ENCODE measurements around the gene BBX. TPM values are rescaled to one million over a fixed set of nuclear protein-coding genes. Genes with fewer than 3 reads are reported as not detected.

Gene BBX
- total RNA-seq, 4 donors from 2014 or later: 33.0 to 46.3 (median 36.7) TPM

DNA sequence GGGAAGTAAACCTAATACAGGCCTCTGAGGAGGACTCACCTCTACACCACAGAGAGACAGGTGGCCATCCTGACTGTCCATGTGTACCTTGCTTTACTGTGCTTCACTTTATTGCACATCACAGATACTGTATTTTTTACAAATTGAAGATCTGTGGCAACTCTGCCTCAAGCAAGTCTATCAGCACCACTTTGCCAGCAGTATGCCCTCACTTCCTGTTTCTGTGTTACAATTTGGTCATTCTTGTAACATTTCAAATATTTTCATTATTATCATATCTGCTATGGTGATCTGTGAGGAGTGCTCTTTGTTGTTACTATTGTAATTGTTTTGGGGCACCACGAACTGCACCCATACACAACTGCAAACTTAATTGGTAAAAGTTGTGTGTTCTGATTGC is 78.0 kb downstream of the BBX start:
- H3K4me3 ChIP-seq: no peak overlapping the region
- no peaks in the 10 kb centered on the region for H3K36me3 ChIP-seq
- no peak for DNase-seq
- H3K4me1 ChIP-seq: peaks cover 0 to 16% (median 4%) of the 10 kb centered on the region in 4 donors
- H3K9me3 ChIP-seq: no peaks in the 10 kb centered on the region
- no peak overlapping the region for H3K27ac ChIP-seq
- H3K27me3 ChIP-seq: no peaks in the 10 kb centered on the region
- TF ChIP-seq POLR2A (IDR thresholded peaks at IDR 0.05): no peak

DNA sequence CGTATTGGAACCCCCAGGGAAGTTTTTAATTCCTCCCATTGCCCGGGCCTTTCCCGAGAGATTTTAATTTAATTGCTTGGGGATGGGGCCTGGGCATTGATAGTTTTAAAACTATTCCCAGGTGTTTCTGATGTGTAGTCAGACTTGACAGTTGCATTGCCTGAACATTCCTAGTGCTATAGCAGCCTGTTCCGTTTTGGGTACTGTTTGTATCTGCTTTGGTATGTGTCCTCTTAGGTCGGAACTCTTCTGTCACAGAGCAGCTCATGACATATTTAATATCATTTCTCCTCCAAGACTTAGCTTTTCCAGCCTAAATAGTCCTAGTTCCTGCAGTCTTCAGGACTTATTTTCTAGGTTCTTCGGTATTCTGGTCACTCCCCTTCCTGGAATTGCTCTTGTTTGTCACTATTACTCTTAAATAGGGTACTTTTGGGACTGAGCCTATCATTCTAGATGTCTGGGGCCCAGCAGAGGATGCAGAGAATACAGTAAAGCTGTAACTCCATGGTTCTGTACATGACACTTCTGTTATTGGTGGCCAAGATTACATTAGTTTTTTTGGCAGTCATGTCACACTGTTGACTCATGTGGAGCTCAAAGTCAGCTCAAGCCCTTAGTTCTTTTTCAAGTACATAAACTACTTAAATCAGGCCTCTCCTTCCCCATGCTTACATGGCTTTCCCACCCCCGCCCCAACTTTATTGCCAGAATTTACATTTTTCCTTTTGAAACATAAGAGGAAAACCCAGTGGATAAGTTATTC is 81.5 kb downstream of the BBX start:
- Histone ChIP-seq H3K4me1 (peaks cover 0 to 4% (median 2%) of the 10 kb centered on the region in 4 donors), H3K4me3 (no peak overlapping the region), H3K9me3 (no peaks in the 10 kb centered on the region), H3K36me3 (no peaks in the 10 kb centered on the region), H3K27ac (no peak overlapping the region), H3K27me3 (no peaks in the 10 kb centered on the region)
- no peak for DNase-seq
- no peak for TF ChIP-seq POLR2A (IDR thresholded peaks at IDR 0.05)
- TF ChIP-seq, protein P1, sequence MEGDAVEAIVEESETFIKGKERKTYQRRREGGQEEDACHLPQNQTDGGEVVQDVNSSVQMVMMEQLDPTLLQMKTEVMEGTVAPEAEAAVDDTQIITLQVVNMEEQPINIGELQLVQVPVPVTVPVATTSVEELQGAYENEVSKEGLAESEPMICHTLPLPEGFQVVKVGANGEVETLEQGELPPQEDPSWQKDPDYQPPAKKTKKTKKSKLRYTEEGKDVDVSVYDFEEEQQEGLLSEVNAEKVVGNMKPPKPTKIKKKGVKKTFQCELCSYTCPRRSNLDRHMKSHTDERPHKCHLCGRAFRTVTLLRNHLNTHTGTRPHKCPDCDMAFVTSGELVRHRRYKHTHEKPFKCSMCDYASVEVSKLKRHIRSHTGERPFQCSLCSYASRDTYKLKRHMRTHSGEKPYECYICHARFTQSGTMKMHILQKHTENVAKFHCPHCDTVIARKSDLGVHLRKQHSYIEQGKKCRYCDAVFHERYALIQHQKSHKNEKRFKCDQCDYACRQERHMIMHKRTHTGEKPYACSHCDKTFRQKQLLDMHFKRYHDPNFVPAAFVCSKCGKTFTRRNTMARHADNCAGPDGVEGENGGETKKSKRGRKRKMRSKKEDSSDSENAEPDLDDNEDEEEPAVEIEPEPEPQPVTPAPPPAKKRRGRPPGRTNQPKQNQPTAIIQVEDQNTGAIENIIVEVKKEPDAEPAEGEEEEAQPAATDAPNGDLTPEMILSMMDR (IDR thresholded peaks at IDR 0.05): no peak

DNA sequence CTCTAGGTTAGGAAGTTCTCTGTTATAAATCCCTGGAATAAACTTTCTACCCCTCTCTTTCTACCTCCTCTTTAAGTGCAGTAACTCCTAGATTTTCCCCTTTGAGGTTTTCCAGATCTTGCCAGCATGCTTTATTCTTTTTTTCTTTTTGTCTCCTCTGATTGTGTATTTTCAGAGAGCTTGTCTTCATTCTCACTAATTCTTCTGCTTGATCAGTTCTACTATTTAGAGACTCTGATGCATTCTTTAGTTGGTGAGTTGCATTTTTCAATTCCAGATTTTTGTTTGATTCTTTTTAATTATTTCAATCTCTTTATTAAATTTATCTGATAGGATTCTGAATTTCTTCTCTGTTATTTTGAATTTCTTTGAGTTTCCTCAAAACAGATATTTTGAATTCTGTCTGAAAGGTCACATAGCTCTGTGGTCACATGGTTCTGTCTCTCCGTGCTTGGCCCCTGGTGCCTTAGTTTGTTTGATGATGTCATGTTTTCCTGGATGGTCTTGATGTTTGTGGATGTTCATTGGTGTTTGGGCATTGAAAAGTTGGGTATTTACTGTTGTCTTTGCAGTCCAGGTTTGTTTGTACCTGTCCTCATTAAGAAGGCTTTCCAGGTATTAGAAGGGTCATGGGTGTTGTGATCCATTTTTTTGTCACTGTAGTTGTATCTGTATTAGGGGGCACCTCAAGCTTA is 89.2 kb downstream of the BBX start:
- Histone ChIP-seq H3K27ac (no peak overlapping the region), H3K9me3 (no peaks in the 10 kb centered on the region), H3K4me1 (no peaks in the 10 kb centered on the region), H3K4me3 (no peak overlapping the region), H3K27me3 (no peaks in the 10 kb centered on the region), H3K36me3 (no peaks in the 10 kb centered on the region)
- DNase-seq: no peak
- TF ChIP-seq POLR2A (IDR thresholded peaks at IDR 0.05): no peak
- TF ChIP-seq, protein P1 (IDR thresholded peaks at IDR 0.05): no peak

DNA sequence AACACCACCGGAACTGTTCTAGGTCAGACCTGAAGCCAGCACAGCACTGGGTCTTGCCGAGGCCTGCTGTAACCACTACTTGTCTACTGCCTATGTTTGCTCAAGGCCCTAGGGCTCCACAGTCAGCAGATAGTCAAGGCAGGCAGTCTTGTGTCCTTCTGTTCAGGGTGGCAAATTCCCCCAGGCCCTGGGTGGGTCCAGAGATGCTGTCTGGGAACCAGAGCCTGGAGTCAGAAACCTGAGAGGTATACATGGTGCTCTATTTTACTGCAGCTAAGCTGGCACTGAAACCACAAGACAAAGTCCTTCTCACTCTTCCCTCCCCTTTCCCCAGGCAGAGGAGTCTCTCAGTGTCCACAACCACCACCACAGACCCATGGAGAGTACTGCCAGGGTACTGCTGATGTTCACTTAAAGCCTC is 89.9 kb downstream of the BBX start:
- no peaks in the 10 kb centered on the region for H3K4me1 ChIP-seq
- no peak for DNase-seq
- H3K27ac ChIP-seq: no peak overlapping the region
- H3K9me3 ChIP-seq: no peaks in the 10 kb centered on the region
- H3K36me3 ChIP-seq: no peaks in the 10 kb centered on the region
- H3K27me3 ChIP-seq: no peaks in the 10 kb centered on the region
- no peak overlapping the region for H3K4me3 ChIP-seq
- TF ChIP-seq, protein P1 (IDR thresholded peaks at IDR 0.05): no peak
- TF ChIP-seq POLR2A (IDR thresholded peaks at IDR 0.05): no peak

DNA sequence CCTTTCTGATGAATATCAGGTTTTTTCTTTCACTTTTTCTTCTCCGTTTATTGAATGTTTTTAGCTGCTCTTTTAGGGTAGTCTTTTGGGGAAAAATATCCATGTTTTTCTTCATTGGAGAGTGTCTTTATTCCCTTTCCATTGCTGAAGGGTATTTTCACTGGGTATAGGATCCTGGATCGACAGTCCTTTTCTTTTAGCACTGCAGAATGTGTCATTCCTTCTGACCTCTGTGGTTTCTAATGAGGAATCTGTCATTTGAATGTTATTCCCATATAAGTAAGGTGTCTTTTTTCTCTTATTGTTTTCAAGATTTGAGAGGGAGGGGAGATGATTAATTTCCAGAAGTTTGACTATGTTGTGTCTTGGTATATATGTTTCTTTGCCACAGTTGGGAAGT is 96.8 kb downstream of the BBX start:
- Histone ChIP-seq H3K27ac (no peak overlapping the region), H3K4me3 (no peak overlapping the region), H3K27me3 (no peaks in the 10 kb centered on the region), H3K36me3 (no peaks in the 10 kb centered on the region), H3K9me3 (no peaks in the 10 kb centered on the region), H3K4me1 (no peaks in the 10 kb centered on the region)
- TF ChIP-seq, protein P1 (IDR thresholded peaks at IDR 0.05): no peak
- TF ChIP-seq POLR2A (IDR thresholded peaks at IDR 0.05): no peak
- DNase-seq: no peak

DNA sequence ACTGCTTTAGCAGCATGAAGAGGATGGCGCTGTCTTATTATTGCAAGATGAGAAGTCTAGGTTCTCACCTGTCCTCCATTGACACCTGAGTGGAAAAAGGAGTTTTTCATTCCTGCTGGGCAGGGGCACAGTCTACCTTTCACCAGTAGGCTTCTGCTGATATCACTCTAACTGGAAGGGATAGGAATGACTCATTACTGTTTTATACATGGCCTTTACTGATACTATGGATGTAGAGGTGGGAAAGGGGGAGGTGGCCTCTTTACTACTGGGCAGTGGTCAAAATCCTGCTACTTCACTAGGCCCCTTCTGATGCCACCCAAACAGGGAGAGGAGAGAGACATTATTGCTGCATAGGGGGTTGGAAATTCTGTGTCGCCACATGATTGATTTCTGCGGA is 97.8 kb downstream of the BBX start:
- TF ChIP-seq, protein P1 (IDR thresholded peaks at IDR 0.05): no peak
- TF ChIP-seq POLR2A (IDR thresholded peaks at IDR 0.05): no peak
- H3K4me1 ChIP-seq: no peaks in the 10 kb centered on the region
- no peaks in the 10 kb centered on the region for H3K36me3 ChIP-seq
- no peak overlapping the region for H3K4me3 ChIP-seq
- no peaks in the 10 kb centered on the region for H3K9me3 ChIP-seq
- no peak for DNase-seq
- H3K27me3 ChIP-seq: no peaks in the 10 kb centered on the region
- H3K27ac ChIP-seq: no peak overlapping the region
